Right lobe of liver (tissue), 4 donors: ENCODE results near the gene SEMA3C.

Source experiments
- POLR2A ChIP-seq: fragments of 450-650 bp; IDR thresholded peaks from one replicate; pipeline ENCODE4 v1.6.1; 2017; ENCODE audit warnings: antibody characterized with exemption, mild to moderate bottlenecking
- TF ChIP-seq, protein P1 (sequence below), 4 donors: fragments of 200-600 bp in 3 of 4; fragments of 450-650 bp in 1 of 4; IDR thresholded peaks; one replicate each; pipeline versions ENCODE4 v1.5.1 to v1.8.0; 2016 to 2022; ENCODE audit warnings: antibody characterized with exemption in 4 of 4, mild to moderate bottlenecking in 2 of 4
- donor health status: DM: no; HTN: no; CAD: no.
- donor health status: DM: no; HTN: no; CAD: no.
- donor health status: DM: no; HTN: yes; CAD: no.

GRCh38 chr7:80949449-80949848 is 30.6 kb upstream of the SEMA3C start:
- TF ChIP-seq, protein P1, sequence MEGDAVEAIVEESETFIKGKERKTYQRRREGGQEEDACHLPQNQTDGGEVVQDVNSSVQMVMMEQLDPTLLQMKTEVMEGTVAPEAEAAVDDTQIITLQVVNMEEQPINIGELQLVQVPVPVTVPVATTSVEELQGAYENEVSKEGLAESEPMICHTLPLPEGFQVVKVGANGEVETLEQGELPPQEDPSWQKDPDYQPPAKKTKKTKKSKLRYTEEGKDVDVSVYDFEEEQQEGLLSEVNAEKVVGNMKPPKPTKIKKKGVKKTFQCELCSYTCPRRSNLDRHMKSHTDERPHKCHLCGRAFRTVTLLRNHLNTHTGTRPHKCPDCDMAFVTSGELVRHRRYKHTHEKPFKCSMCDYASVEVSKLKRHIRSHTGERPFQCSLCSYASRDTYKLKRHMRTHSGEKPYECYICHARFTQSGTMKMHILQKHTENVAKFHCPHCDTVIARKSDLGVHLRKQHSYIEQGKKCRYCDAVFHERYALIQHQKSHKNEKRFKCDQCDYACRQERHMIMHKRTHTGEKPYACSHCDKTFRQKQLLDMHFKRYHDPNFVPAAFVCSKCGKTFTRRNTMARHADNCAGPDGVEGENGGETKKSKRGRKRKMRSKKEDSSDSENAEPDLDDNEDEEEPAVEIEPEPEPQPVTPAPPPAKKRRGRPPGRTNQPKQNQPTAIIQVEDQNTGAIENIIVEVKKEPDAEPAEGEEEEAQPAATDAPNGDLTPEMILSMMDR (IDR thresholded peaks at IDR 0.05), result no peak
- TF ChIP-seq POLR2A, result no peak
